ENCODE data around the gene RAG1. TPM values are rescaled to one million over a fixed set of nuclear protein-coding genes. Genes with fewer than 3 reads are reported as not detected.

The RAG1 gene
- total RNA-seq, 4 donors from 2014 or later: 0.23 to 0.56 (median 0.39) TPM

- no peaks in the 10 kb centered on the region for H3K36me3 ChIP-seq
- DNase-seq (ENCODE audit: low spot score in 2 of 2): no peak
- 97% methylated on average over 2 of the region's 2 CpGs for WGBS
- H3K4me3 ChIP-seq: no peak within 1 kb of the TSS
- no peaks in the 10 kb centered on the region for H3K27me3 ChIP-seq
- TF ChIP-seq CTCF (IDR thresholded peaks at IDR 0.05): no peak
- H3K9me3 ChIP-seq: no peaks in the 10 kb centered on the region
- H3K4me1 ChIP-seq: peaks cover 9% of the 10 kb centered on the region
- H3K27ac ChIP-seq: no peak within 1 kb of the TSS
Observed at GRCh38 chr11:36598051-36598450, 30.2 kb downstream of the RAG1 start, which contains the start of gene RAG2. Gene RAG2 (minus strand): TSS chr11:36598236. CDS start chr11:36594168, 4,068 bp downstream.

GRCh38 chr11:36600180-36600579, 32.4 kb downstream of the RAG1 start:
- Histone ChIP-seq H3K27ac (no peak overlapping the region), H3K4me3 (no peak overlapping the region), H3K27me3 (no peaks in the 10 kb centered on the region), H3K4me1 (peaks cover 3% of the 10 kb centered on the region), H3K36me3 (no peaks in the 10 kb centered on the region), H3K9me3 (no peaks in the 10 kb centered on the region)
- WGBS: 86% methylated on average over 7 of the region's 7 CpGs
- no peak for TF ChIP-seq POLR2AphosphoS5 (IDR thresholded peaks at IDR 0.05)
- TF ChIP-seq POLR2A (IDR thresholded peaks at IDR 0.05): no peak
- no peak for TF ChIP-seq CTCF (IDR thresholded peaks at IDR 0.05)
- TF ChIP-seq EP300 (IDR thresholded peaks at IDR 0.05): no peak
- DNase-seq (ENCODE audit: low spot score in 2 of 2): no peak

- no peaks in the 10 kb centered on the region for H3K27me3 ChIP-seq
- H3K4me1 ChIP-seq: no peaks in the 10 kb centered on the region
- no peak for DNase-seq (ENCODE audit: low spot score in 2 of 2)
- no peaks in the 10 kb centered on the region for H3K9me3 ChIP-seq
- 83% methylated on average over 2 of the region's 2 CpGs for WGBS
- no peak for TF ChIP-seq CTCF (IDR thresholded peaks at IDR 0.05)
- TF ChIP-seq EP300 (IDR thresholded peaks at IDR 0.05): no peak
- no peak for TF ChIP-seq POLR2A (IDR thresholded peaks at IDR 0.05)
- no peak for TF ChIP-seq POLR2AphosphoS5 (IDR thresholded peaks at IDR 0.05)
- no peaks in the 10 kb centered on the region for H3K36me3 ChIP-seq
- no peak overlapping the region for H3K4me3 ChIP-seq
- no peak overlapping the region for H3K27ac ChIP-seq
Observed at GRCh38 chr11:36601155-36601554, 33.3 kb downstream of the RAG1 start.

GRCh38 chr11:36602135-36602534, 34.3 kb downstream of the RAG1 start:
- TF ChIP-seq POLR2A (IDR thresholded peaks at IDR 0.05) (no peak), CTCF (IDR thresholded peaks at IDR 0.05) (no peak), POLR2AphosphoS5 (IDR thresholded peaks at IDR 0.05) (no peak), EP300 (IDR thresholded peaks at IDR 0.05) (no peak)
- H3K27me3 ChIP-seq: no peaks in the 10 kb centered on the region
- H3K4me1 ChIP-seq: no peaks in the 10 kb centered on the region
- H3K9me3 ChIP-seq: no peaks in the 10 kb centered on the region
- no peak for DNase-seq (ENCODE audit: low spot score in 2 of 2)
- H3K4me3 ChIP-seq: no peak overlapping the region
- no peaks in the 10 kb centered on the region for H3K36me3 ChIP-seq
- no peak overlapping the region for H3K27ac ChIP-seq

- DNase-seq (ENCODE audit: low spot score in 2 of 2): no peak
- Histone ChIP-seq H3K9me3 (no peaks in the 10 kb centered on the region), H3K4me3 (no peak overlapping the region), H3K27ac (no peak overlapping the region), H3K36me3 (no peaks in the 10 kb centered on the region), H3K27me3 (no peaks in the 10 kb centered on the region), H3K4me1 (no peaks in the 10 kb centered on the region)
- TF ChIP-seq EP300 (IDR thresholded peaks at IDR 0.05): no peak
- no peak for TF ChIP-seq POLR2AphosphoS5 (IDR thresholded peaks at IDR 0.05)
- TF ChIP-seq POLR2A (IDR thresholded peaks at IDR 0.05): no peak
- no peak for TF ChIP-seq CTCF (IDR thresholded peaks at IDR 0.05)
- WGBS: 87% methylated on average over 6 of the region's 6 CpGs
Observed at GRCh38 chr11:36605221-36606216, 37.7 kb downstream of the RAG1 start.

Data from suprapubic skin (tissue), 4 donors.